Loucy (cell line): ENCODE measurements around the gene NME4.

Experiments
- EZH2phosphoT487 ChIP-seq: fragments of 200-600 bp; IDR thresholded peaks from 2 replicates; pipeline ENCODE4 v1.6.1; 2018; ENCODE audit warnings: antibody characterized with exemption, mild to moderate bottlenecking, moderate library complexity, borderline replicate concordance
- TF ChIP-seq, protein P1 (sequence below): fragments of 200-600 bp; sonication (generic); conservative IDR thresholded peaks from 2 replicates; pipeline ENCODE4 v1.5.1; 2014; ENCODE audit warnings: mild to moderate bottlenecking, antibody characterized with exemption, low read length

DNA sequence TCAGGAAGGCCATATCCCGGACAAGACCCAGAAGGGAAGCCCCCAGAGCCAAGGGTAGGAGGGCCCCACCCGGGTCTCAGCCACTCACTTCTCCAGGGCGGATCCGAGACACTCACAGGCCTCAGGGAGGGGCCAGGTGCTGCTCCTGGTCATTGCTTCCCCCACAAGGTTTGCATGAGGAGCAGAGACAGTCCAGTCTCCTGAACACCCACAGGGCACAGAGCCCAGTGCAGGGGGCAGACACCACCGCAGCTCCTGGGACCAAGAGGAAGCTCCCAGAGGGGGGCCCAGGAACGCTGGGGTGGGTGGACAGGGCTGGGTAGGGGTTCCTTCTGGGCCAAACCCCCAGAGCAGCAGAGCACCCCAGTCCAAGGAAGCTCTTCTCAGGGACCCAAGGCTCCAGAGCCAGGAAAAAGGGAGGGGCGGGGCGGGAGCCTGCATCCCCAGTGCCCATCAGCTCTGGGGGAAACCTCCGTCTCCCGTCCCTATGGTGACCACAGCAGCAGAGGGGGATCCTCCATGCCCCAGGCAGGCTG lies 26.0 kb upstream of the NME4 start:
- TF ChIP-seq, protein P1, sequence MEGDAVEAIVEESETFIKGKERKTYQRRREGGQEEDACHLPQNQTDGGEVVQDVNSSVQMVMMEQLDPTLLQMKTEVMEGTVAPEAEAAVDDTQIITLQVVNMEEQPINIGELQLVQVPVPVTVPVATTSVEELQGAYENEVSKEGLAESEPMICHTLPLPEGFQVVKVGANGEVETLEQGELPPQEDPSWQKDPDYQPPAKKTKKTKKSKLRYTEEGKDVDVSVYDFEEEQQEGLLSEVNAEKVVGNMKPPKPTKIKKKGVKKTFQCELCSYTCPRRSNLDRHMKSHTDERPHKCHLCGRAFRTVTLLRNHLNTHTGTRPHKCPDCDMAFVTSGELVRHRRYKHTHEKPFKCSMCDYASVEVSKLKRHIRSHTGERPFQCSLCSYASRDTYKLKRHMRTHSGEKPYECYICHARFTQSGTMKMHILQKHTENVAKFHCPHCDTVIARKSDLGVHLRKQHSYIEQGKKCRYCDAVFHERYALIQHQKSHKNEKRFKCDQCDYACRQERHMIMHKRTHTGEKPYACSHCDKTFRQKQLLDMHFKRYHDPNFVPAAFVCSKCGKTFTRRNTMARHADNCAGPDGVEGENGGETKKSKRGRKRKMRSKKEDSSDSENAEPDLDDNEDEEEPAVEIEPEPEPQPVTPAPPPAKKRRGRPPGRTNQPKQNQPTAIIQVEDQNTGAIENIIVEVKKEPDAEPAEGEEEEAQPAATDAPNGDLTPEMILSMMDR, result no peak
- TF ChIP-seq EZH2phosphoT487, result no peak
